Measurements from ENCODE around the gene PLXND1. TPM values are rescaled to one million over a fixed set of nuclear protein-coding genes. Genes with fewer than 3 reads are reported as not detected.

Gene PLXND1
- total RNA-seq, 1 experiment from 2014 or later, result 26.3 TPM

DNA sequence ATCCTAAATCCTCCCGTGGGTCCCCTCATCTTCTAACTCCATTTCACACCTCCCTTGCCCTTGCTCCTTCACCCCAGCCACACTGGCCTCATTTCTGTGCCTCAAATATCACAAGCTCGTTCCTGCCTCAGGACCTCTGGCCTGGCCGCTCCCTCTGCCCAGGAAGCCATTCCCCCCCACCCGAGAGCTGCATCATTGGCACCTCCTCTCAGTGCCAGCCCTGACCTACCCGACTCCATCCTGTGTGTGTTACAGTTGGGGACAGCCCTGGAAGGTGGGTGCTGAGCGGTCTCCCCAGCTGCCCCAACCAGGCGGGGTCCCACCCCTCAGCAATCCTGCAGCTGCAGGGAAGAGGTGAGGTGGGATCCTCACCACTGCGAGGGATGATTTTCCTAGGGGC, 14.5 kb downstream of the PLXND1 start:
- ChIA-PET CTCF (no interaction called here), POLR2A (no interaction called here)
- intact Hi-C loops (cut with micrococcal nuclease; ENCODE audit: unreplicated experiment), result no loop called here
- Mint-ChIP-seq H3K4me3 (ENCODE audit: unreplicated experiment) (no peak overlapping the region), H3K9me3 (ENCODE audit: unreplicated experiment) (no peaks in the 10 kb centered on the region), H3K36me3 (ENCODE audit: insufficient read depth, unreplicated experiment) (no peaks in the 10 kb centered on the region), H3K4me1 (ENCODE audit: low read depth, unreplicated experiment) (no peaks in the 10 kb centered on the region), H3K27me3 (ENCODE audit: insufficient read depth, unreplicated experiment) (no peaks in the 10 kb centered on the region), H3K27ac (ENCODE audit: unreplicated experiment) (no peak overlapping the region)
- BruUV-seq (replicated peaks), result no TSS peak
- peaks cover 7% of the 10 kb centered on the region; the same call in 1 of the 2 replicates for H3K4me1 ChIP-seq
- no peak overlapping the region for H3K4me3 ChIP-seq (ENCODE audit: low read depth, low read length)
- no peaks in the 10 kb centered on the region for H3K36me3 ChIP-seq (ENCODE audit: control insufficient read depth, insufficient read depth, low read length)
- no peak for DNase-seq
- no peaks in the 10 kb centered on the region for H3K27me3 ChIP-seq (replicated peaks; ENCODE audit: control insufficient read depth, insufficient read depth, low read length)
- TF ChIP-seq, protein P1, sequence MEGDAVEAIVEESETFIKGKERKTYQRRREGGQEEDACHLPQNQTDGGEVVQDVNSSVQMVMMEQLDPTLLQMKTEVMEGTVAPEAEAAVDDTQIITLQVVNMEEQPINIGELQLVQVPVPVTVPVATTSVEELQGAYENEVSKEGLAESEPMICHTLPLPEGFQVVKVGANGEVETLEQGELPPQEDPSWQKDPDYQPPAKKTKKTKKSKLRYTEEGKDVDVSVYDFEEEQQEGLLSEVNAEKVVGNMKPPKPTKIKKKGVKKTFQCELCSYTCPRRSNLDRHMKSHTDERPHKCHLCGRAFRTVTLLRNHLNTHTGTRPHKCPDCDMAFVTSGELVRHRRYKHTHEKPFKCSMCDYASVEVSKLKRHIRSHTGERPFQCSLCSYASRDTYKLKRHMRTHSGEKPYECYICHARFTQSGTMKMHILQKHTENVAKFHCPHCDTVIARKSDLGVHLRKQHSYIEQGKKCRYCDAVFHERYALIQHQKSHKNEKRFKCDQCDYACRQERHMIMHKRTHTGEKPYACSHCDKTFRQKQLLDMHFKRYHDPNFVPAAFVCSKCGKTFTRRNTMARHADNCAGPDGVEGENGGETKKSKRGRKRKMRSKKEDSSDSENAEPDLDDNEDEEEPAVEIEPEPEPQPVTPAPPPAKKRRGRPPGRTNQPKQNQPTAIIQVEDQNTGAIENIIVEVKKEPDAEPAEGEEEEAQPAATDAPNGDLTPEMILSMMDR (IDR thresholded peaks at IDR 0.05; ENCODE audit: insufficient read depth in 1 of 2, low read depth in 1 of 2, low read length in 1 of 2, severe bottlenecking in 1 of 2, unreplicated experiment in 1 of 2), result no peak
- H3K9me3 ChIP-seq, result no peaks in the 10 kb centered on the region

DNA sequence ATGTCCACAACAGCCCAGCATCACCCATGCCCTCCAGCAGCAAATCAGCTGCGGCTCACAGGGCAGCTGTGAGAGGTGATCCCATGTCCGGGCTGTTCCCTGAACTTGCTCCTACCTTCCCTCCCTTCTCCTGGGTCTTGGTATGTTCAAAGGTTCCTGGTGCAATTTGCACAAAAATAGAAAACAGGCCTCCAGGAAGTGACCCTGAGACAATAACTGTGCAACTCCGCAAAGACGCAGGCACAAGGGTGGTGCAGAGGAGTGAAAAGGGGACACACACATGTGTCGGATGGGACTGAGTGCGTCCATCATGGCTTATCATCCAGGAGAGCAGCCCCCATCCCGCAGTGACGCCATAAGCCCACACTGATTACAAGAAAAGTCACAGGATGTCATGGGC, 16.3 kb downstream of the PLXND1 start:
- CTCF ChIA-PET, result no interaction called here
- no peak overlapping the region for H3K4me3 Mint-ChIP-seq (ENCODE audit: unreplicated experiment)
- no peaks in the 10 kb centered on the region for H3K4me1 ChIP-seq
- no peaks in the 10 kb centered on the region for H3K36me3 Mint-ChIP-seq (ENCODE audit: insufficient read depth, unreplicated experiment)
- BruUV-seq (replicated peaks), result no TSS peak
- no peaks in the 10 kb centered on the region for H3K27me3 Mint-ChIP-seq (ENCODE audit: insufficient read depth, unreplicated experiment)
- no peaks in the 10 kb centered on the region for H3K36me3 ChIP-seq (ENCODE audit: control insufficient read depth, insufficient read depth, low read length)
- no peaks in the 10 kb centered on the region for H3K4me1 Mint-ChIP-seq (ENCODE audit: low read depth, unreplicated experiment)
- no peak overlapping the region for H3K27ac Mint-ChIP-seq (ENCODE audit: unreplicated experiment)
- POLR2A ChIA-PET, result no interaction called here
- no peaks in the 10 kb centered on the region for H3K9me3 Mint-ChIP-seq (ENCODE audit: unreplicated experiment)
- no peaks in the 10 kb centered on the region for H3K9me3 ChIP-seq
- TF ChIP-seq, protein P1 (IDR thresholded peaks at IDR 0.05; ENCODE audit: insufficient read depth in 1 of 2, low read depth in 1 of 2, low read length in 1 of 2, severe bottlenecking in 1 of 2, unreplicated experiment in 1 of 2), result no peak
- intact Hi-C loops (cut with micrococcal nuclease; ENCODE audit: unreplicated experiment), result no loop called here
- no peak overlapping the region for H3K4me3 ChIP-seq (ENCODE audit: low read depth, low read length)
- no peak for DNase-seq
- no peaks in the 10 kb centered on the region for H3K27me3 ChIP-seq (replicated peaks; ENCODE audit: control insufficient read depth, insufficient read depth, low read length)

DNA sequence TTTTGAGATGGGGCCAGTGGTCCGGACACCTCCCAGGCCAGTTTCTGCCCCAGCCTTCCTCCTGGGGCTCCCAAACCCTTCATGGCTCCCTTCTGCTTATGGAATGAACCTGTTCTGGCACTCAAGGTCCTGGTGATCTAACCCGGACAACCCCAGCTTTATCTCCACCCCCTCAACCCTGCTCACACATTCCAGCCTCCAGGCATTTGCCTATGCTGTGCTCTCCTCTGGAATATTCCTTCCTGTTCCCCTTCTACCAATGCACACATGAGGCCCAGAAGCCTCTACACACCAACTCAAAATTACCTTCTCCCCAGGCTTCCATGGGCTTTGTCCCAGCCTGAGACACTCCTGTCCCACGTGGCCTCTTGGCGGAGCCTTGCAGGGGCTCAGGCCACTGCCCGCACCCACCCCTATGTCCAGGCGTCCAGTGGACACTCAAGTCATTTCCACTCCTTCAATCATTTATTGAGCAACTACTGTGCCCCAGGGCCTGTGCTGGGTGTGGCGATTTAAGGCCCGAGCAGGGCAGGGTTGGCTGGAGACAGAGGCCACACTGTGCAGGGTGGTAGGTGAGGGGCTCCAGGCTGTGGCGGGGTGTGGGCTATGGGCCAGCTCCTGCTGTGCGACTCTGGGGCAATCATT, 18.8 kb downstream of the PLXND1 start:
- no peak for DNase-seq
- BruUV-seq (replicated peaks), result no TSS peak
- CTCF ChIA-PET, result no interaction called here

More for the DNA sequence above, 18.8 kb downstream of the PLXND1 start:
- no peaks in the 10 kb centered on the region for H3K9me3 ChIP-seq
- Mint-ChIP-seq H3K27ac (ENCODE audit: unreplicated experiment) (no peak overlapping the region), H3K4me3 (ENCODE audit: unreplicated experiment) (no peak overlapping the region), H3K4me1 (ENCODE audit: low read depth, unreplicated experiment) (no peaks in the 10 kb centered on the region), H3K36me3 (ENCODE audit: insufficient read depth, unreplicated experiment) (no peaks in the 10 kb centered on the region), H3K9me3 (ENCODE audit: unreplicated experiment) (no peaks in the 10 kb centered on the region), H3K27me3 (ENCODE audit: insufficient read depth, unreplicated experiment) (no peaks in the 10 kb centered on the region)
- no peaks in the 10 kb centered on the region for H3K36me3 ChIP-seq (ENCODE audit: control insufficient read depth, insufficient read depth, low read length)
- intact Hi-C loops (cut with micrococcal nuclease; ENCODE audit: unreplicated experiment), result no loop called here
- POLR2A ChIA-PET, result interaction anchor here (0.6 kb wide), 1 partner anchor 86 kb away, joined by 3 read pairs; no protein-coding TSS in a partner anchor
- no peak overlapping the region for H3K4me3 ChIP-seq (ENCODE audit: low read depth, low read length)
- TF ChIP-seq, protein P1 (IDR thresholded peaks at IDR 0.05; ENCODE audit: insufficient read depth in 1 of 2, low read depth in 1 of 2, low read length in 1 of 2, severe bottlenecking in 1 of 2, unreplicated experiment in 1 of 2), result no peak
- H3K4me1 ChIP-seq, result no peaks in the 10 kb centered on the region
- H3K27me3 ChIP-seq (replicated peaks; ENCODE audit: control insufficient read depth, insufficient read depth, low read length), result no peaks in the 10 kb centered on the region

All from Caco-2 (cell line).